HG03520 (cell line): Measurements from ENCODE around the gene CUL9.

Experiments used
- ATAC-seq: cut with Tn5 transposase; IDR thresholded peaks from one replicate; pipeline ENCODE4 v1.9.1; 2021; ENCODE audit warnings: mild to moderate bottlenecking, moderate library complexity; ENCODE audit not compliant: unreplicated experiment

CUL9 gene

DNA sequence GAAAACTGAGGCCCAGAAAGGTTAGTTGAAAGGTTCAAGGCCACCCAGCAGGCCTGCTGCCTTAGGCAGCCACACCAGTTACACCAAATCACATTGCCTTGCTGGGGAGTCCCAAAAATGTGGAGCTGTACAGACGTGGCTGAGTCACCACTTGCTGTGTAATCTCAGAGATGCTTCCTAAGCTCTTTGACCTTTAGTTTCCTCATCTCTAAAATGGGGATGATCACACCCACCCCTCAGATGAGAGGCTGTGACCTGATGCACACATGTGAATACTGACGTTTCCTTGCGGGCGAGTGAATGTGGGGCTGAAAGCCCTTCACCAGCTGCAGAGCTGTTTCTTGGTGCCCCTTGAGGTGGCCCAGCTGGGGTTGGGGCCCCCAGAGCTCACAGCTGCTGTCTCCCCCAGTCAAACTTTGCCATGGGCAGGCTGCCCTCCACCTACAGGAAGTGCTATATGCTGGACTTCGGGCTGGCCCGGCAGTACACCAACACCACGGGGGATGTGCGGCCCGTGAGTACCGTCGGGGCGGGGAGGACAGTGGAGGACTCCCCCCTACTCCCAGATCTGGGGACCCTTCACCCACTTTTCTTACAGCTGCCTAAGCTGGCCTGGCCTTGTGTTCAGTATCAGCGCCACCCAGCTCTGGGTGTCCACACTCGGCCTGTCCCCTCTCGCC is 72.3 kb downstream of the CUL9 start:
- no peak for ATAC-seq

GRCh38 chr6:43254846-43255245 is 72.8 kb downstream of the CUL9 start:
- no peak for ATAC-seq

- ATAC-seq = no peak
These were observed 73.5 kb downstream of the CUL9 start for GRCh38 chr6:43255408-43256054.

DNA sequence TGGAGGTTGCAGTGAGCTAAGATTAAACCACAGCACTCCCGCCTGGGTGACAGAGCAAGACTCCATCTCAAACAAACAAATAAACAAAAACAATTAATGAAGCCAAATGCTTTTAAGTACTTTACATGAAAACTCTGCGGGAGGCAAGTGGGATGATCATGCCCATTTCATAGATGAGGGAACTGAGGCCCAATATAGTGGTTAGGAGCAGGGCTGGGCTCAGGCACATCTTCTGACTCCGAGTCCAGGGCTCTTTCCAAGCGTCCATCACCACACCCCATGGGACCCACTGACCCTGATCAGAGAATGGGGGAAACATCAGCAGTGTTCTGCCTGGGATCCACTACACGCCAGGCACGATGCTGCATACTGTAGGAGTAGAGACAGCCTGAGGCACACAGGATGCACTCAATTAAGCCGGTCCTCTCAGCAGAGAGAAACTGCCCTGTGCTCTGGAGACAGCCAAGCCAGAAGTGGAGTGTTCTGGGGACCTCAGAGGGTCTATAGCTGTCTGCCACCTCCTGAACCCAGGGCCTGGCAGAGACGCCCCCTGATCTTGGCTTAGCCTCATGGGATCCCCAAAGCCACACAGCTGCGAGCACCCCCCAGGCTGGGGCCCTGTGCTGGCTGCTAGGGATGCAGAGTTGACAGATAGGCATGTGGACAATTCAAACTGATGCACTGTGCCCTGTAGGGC is 74.8 kb downstream of the CUL9 start:
- no peak for ATAC-seq

- ATAC-seq = no peak
These were observed 75.6 kb downstream of the CUL9 start for GRCh38 chr6:43257367-43258145.

DNA sequence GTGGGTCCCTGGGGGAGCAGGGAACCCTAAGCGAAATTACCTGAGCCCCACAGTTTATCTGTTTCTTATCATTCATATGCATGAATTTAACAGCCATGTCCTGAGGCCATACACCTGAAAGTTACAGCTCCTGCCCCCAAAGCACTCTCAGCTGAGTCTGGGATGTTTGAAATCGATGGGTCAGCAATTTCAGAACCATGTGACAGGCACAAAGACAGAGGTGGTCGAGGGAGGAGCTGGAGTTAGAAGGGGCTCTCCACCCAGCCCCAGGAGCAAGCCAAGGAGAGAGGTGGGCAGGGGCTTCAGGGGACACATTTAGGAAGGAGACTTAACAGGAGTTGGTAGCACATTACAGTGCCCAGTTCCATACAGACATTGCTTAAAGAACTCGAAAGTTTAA is 76.2 kb downstream of the CUL9 start:
- ATAC-seq = no peak

DNA sequence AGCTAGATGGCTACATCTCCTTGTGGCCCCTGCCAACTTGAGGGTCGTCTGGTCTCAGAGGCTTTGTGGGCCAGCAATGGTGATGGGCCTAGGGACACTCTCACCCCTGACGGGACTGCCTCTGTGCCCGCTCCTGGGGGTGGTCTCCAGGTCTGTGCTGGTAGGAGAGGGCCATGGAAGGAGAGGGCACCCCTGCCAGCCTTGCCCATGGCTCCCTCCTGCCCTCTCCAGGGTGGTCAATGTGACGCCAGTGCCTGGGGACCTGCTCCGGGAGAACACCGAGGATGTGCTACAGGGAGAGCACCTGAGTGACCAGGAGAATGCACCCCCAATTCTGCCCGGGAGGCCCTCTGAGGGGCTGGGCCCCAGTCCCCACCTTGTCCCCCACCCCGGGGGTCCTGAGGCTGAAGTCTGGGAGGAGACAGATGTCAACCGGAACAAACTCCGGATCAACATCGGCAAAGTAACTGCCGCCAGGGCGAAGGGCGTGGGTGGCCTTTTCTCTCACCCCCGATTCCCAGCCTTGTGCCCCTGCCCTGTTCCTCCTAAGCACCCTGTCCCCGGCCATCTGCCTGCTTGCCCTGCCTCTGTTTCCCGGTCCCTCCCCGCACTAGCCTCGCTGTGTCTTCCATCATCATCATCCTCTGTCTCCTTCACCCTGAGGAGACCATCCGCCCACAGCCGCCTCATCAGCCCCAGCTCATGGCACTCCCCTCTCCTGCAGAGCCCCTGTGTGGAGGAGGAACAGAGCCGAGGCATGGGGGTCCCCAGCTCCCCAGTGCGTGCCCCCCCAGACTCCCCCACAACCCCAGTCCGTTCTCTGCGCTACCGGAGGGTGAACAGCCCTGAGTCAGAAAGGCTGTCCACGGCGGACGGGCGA is 77.1 kb downstream of the CUL9 start:
- no peak for ATAC-seq

DNA sequence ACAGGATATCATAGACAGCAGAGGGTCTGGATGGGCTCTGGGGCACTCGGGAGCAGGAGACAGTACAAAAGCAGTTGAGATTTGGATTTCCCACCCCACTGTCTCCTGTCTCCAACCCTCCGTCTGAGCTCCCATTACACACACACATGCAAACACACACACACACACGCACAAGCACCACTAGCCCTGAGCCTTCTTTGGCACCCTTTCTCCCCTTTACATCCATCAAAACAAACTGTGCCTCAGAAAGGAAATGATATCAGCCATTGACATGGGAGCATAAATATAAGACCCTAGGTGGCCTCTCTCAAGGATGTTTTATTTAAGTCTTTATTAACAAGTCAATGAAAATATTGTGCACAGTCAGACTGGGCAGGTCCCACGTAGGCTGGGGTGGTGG is 78.8 kb downstream of the CUL9 start:
- ATAC-seq = no peak

DNA sequence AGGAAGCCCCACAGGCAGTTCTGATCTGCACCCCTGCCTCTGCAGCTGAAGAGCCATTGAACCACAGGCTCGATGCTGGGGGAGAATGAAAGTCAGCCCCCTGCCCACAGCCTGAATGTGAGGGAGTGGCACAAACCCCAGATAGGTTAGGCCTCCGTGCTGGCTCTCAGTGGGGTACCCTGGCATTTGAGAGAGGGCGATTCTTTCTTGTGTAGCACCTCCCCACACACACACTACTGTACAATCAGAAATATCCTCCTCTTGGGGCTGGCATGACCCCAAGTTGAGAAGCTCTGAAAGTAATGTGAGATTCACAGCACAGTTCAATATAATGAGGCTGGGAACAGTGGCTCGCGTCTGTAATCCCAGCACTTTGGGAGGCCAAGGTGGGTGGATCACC is 79.2 kb downstream of the CUL9 start:
- no peak for ATAC-seq

DNA sequence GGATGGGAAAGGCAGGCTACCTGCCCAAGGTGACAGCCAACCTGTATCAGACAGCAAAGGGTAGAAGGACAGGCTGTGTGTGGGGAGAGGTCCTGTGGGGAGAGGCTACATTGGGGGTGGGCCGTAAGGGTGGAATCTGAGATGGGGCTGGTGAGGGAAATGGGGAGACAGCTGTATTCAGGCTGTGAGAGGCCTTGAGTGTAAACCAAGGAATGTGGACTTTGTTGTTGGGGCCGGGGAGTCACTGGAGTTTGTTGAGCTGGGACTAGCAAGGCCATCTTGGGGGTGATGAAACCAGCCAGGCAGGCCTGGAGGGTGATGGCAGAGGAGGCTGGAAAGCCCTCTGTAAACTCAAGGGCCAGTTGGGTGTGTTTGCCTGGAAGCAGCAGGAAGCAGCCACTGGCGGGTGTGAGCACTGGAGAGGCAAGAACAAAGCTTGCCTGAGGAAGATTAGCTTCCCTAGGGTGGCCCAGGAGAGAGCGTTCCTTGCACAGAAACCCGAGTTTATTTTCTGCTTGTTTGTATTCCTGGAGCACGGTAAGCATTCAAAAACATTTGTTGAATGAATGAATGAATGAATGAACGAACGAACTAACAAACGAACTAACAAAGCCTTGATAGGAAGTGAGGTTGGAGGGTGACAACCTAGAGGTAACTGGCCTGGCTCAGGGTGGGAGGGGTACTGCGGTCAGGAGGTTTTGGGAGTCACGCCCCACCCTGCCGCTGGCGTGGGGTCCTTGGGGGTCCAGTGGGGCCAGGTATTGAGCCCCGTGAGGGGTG is 80.2 kb downstream of the CUL9 start:
- ATAC-seq = no peak

- no peak for ATAC-seq
These were observed 80.9 kb downstream of the CUL9 start for GRCh38 chr6:43262780-43263313.

GRCh38 chr6:43263314-43264178 is 81.5 kb downstream of the CUL9 start:
- peak; percentile 55 for ATAC-seq

DNA sequence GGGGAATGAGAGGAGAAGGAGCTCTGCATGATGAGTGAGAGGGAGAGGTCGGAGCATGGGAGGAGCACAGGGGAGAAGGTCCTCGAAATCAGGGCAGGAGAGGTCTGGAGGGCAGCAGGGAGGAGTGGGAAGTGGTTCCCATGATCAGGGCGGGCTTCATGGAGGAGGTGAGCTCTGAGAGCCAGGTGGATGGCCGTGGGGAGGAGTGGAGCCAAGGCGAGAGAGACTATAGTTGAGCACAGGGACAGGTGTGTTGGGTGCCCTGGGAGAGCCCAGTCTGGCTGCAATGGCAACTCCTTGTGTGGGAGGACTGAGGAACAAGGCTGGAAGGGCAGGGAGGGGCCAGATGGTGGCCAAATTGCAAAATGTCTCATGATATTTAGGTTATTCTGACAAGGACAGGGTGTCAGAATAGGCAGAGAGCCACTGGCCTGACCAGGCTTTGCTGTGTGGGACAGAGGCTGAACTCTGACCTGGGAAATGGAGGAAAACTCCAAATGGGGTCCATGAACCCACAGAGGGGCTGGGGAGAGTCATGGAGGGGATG is 82.7 kb downstream of the CUL9 start:
- ATAC-seq = no peak

DNA sequence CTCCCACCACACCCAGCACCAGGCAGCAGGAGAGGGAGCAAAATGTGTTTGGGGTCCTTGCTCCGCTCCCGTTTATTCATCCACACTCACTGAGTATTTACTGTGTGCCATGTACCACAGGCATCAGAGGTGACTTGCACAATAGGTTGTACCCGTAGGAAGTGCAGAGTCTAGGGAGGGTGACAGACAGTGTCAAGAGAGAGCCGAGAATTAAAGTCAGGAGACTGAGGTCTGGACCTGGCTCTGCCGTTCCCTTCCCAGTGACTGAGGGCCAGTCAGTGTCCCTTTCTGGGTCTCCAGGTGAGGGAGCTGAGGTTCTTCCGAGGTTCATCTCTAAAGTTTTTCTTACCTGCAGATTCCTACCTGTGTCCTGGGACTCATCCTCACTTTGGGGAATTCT is 83.6 kb downstream of the CUL9 start:
- no peak for ATAC-seq

DNA sequence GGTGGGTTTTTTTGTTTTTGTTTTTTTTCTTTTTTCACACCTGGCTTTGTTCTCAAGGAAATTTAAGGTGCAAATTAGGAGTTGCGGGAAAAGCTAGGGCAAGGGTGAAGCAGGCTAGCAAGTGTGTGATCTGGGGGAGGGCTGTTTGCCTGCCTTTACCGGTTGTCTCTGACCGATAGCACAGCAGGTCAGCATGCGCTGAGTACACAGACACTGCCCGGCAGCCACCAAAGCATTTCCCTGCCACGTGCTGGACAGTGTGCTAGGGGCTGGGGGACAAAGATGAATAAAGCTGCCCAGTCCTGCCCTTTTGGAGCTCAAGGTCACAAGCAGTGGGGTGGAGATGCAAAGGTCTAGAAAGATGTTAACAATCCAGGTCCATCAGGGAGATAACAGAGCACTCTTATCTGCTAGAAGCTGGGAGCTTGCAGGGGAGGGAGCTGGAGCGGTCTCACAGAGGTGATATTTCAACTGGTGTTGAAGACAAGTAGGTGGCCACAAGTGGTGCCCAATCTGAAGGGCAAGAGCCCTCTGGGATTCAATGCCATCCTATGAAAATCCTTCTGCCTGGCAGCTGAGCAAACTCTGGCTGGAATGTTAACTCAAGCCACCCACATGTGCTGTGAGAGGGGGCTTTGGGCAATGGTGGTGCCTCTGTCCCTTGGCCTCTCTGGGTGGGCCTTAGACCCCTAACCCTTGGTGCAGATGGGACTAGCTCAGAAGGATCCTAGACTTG is 85.8 kb downstream of the CUL9 start:
- ATAC-seq = no peak

DNA sequence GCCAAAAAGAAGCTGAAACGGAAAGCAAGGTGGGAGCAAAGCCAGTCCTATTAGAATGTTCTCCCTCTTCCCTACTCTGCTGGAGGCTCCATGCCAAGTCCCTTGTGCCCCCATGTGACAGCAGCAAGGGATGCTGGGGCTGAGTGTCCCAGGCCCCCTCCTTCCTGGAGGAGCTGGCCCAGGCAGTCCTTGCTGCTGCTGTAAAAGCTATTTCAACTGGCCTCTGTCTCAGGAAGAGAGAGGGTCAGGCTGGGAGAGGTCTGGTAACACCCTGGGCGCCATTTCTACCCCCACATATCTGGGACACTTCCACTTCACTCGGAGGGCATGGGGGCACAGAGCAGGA is 86.3 kb downstream of the CUL9 start:
- ATAC-seq = no peak

GRCh38 chr6:43268782-43269272 is 86.8 kb downstream of the CUL9 start:
- ATAC-seq = no peak
